IMR-90 (cell line): ENCODE measurements around the gene TMC7. TPM values are rescaled to one million over a fixed set of nuclear protein-coding genes. Genes with fewer than 3 reads are reported as not detected.

ENCODE experiments used
- ATAC-seq: fragments of 200-7000 bp; cut with Tn5 transposase; 2 replicates; pipeline ENCODE4 v1.9.1; 2020; ENCODE audit warnings: low read depth, mild to moderate bottlenecking, moderate library complexity
- BruUV-seq: library from RNA; stranded (reverse); fragments of 400-500 nt; replicated peaks from 2 replicates; lab custom pipeline; 2021; lab: Mats Ljungman, UMichigan
- CTCF ChIA-PET: fragments of 300-600 bp; formaldehyde crosslinking; extraction: SDS; loops from one replicate; lab custom pipeline; 2021; ENCODE audit warnings: antibody characterized with exemption; lab: Yijun Ruan, JAX
- POLR2A ChIA-PET: fragments of 300-600 bp; sonication (Branson Sonifier 250); formaldehyde crosslinking; loops from one replicate; lab custom pipeline; 2022; ENCODE audit warnings: antibody characterized with exemption; ENCODE audit not compliant: unreplicated experiment; lab: Charles Lee
- DNase-seq: peaks from one replicate; pipeline ENCODE4 v3.0.0; 2013
- H2AFZ ChIP-seq: replicated peaks from 2 replicates; pipeline ENCODE3; 2013; ENCODE audit warnings: low read length, mild to moderate bottlenecking; ENCODE audit not compliant: poor library complexity
- H2AK5ac ChIP-seq: 2 replicates; pipeline ENCODE4 v1.6.1; 2013; ENCODE audit warnings: low read depth, low read length, inconsistent platforms
- H2AK9ac ChIP-seq: replicated peaks from 2 replicates; pipeline ENCODE3; 2013; ENCODE audit warnings: mild to moderate bottlenecking, low read depth, low read length, moderate library complexity; ENCODE audit not compliant: poor library complexity
- H2BK120ac ChIP-seq: 2 replicates; pipeline ENCODE4 v1.6.1; 2013; ENCODE audit warnings: low read depth, low read length, inconsistent platforms
- H2BK15ac ChIP-seq: 3 replicates; pipeline ENCODE4 v1.6.1; 2013; ENCODE audit warnings: low read depth, low read length, inconsistent platforms
- H2BK20ac ChIP-seq: 2 replicates; pipeline ENCODE4 v1.6.1; 2013; ENCODE audit warnings: low read depth, mild to moderate bottlenecking, inconsistent platforms, low read length, moderate library complexity
- H2BK5ac ChIP-seq: 2 replicates; pipeline ENCODE4 v1.6.1; 2013; ENCODE audit warnings: mild to moderate bottlenecking, low read depth, low read length, inconsistent platforms; ENCODE audit not compliant: poor library complexity, severe bottlenecking
- H3K14ac ChIP-seq: replicated peaks from 2 replicates; pipeline ENCODE4 v1.6.1; 2013; ENCODE audit warnings: low read depth, low read length, inconsistent platforms
- H3K18ac ChIP-seq: 2 replicates; pipeline ENCODE4 v1.6.1; 2013; ENCODE audit warnings: low read depth, low read length, control low read depth
- H3K23ac ChIP-seq: 2 replicates; pipeline ENCODE4 v1.6.1; 2013; ENCODE audit warnings: low read depth, low read length, inconsistent platforms
- H3K27ac ChIP-seq: 2 replicates; pipeline ENCODE4 v1.5.1; 2013; ENCODE audit warnings: mild to moderate bottlenecking, control low read depth, low read length; ENCODE audit not compliant: insufficient read depth
- H3K27me3 ChIP-seq: 2 replicates; pipeline ENCODE4 v1.6.1; 2013; ENCODE audit warnings: low read length; ENCODE audit not compliant: control insufficient read depth, insufficient read depth
- H3K36me3 ChIP-seq: 2 replicates; pipeline ENCODE4 v1.6.1; 2013; ENCODE audit warnings: low read length, mixed read lengths; ENCODE audit not compliant: control insufficient read depth, insufficient read depth
- H3K4ac ChIP-seq: 2 replicates; pipeline ENCODE4 v1.6.1; 2013; ENCODE audit warnings: low read depth, low read length, inconsistent platforms
- H3K4me1 ChIP-seq: 2 replicates; pipeline ENCODE4 v1.6.1; 2013; ENCODE audit warnings: low read length, mixed read lengths; ENCODE audit not compliant: control insufficient read depth, insufficient read depth
- H3K4me2 ChIP-seq: 2 replicates; pipeline ENCODE4 v1.6.1; 2013; ENCODE audit warnings: low read depth, mild to moderate bottlenecking, control low read depth, low read length, moderate library complexity
- H3K4me3 ChIP-seq: 2 replicates; pipeline ENCODE4 v1.5.1; 2013; ENCODE audit warnings: low read depth, mild to moderate bottlenecking, control low read depth, low read length, moderate library complexity; ENCODE audit not compliant: insufficient read depth
- H3K56ac ChIP-seq: 2 replicates; pipeline ENCODE4 v1.6.1; 2013; ENCODE audit warnings: low read length, inconsistent platforms; ENCODE audit not compliant: insufficient read depth; ENCODE audit errors: extremely low read depth
- H3K79me1 ChIP-seq, 2 experiments: 2 replicates each; pipeline ENCODE4 v1.6.1; 2013; ENCODE audit warnings: low read length in 2 of 2, inconsistent platforms in 1 of 2, low read depth in 1 of 2
- H3K9ac ChIP-seq: 2 replicates; pipeline ENCODE4 v1.6.1; 2013; ENCODE audit warnings: low read depth, low read length, control low read depth
- H3K9me1 ChIP-seq: 2 replicates; pipeline ENCODE4 v1.6.1; 2013; ENCODE audit warnings: low read length, inconsistent platforms; ENCODE audit not compliant: insufficient read depth
- H3K9me3 ChIP-seq: 2 replicates; pipeline ENCODE4 v1.6.1; 2013; ENCODE audit warnings: low read length; ENCODE audit not compliant: control insufficient read depth, insufficient read depth
- H4K20me1 ChIP-seq: 2 replicates; pipeline ENCODE4 v1.6.1; 2013; ENCODE audit warnings: low read length, inconsistent platforms; ENCODE audit not compliant: insufficient read depth
- H4K5ac ChIP-seq: 2 replicates; pipeline ENCODE4 v1.6.1; 2013; ENCODE audit warnings: mild to moderate bottlenecking, low read depth, low read length, control low read depth
- H4K8ac ChIP-seq, 2 experiments: 2 replicates each; pipeline ENCODE4 v1.6.1; 2013; ENCODE audit warnings: low read depth in 2 of 2, low read length in 2 of 2, control low read depth in 1 of 2, inconsistent platforms in 1 of 2
- H4K91ac ChIP-seq: 2 replicates; pipeline ENCODE4 v1.6.1; 2013; ENCODE audit warnings: low read depth, low read length, inconsistent platforms; ENCODE audit not compliant: insufficient read depth
- BHLHE40 ChIP-seq: fragments of 150-350 bp; IDR thresholded peaks from 2 replicates; pipeline ENCODE4 v1.6.1; 2016; ENCODE audit warnings: mild to moderate bottlenecking, low read depth, low read length
- CEBPB ChIP-seq: IDR thresholded peaks from 2 replicates; pipeline ENCODE4 v1.6.1; 2012; ENCODE audit warnings: low read depth, low read length, improper control_type of control experiment
- CHD1 ChIP-seq: IDR thresholded peaks from 2 replicates; pipeline ENCODE4 v1.6.1; 2012; ENCODE audit warnings: low read depth, low read length, improper control_type of control experiment
- CTCF ChIP-seq: conservative IDR thresholded peaks from 2 replicates; pipeline ENCODE4 v1.5.1; 2012; ENCODE audit warnings: mild to moderate bottlenecking, low read depth, low read length, improper control_type of control experiment
- ELK1 ChIP-seq: fragments of 150-350 bp; IDR thresholded peaks from 2 replicates; pipeline ENCODE4 v1.6.1; 2016; ENCODE audit warnings: low read depth, mild to moderate bottlenecking, low read length, moderate library complexity, borderline replicate concordance
- FOS ChIP-seq: fragments of 150-350 bp; IDR thresholded peaks from 2 replicates; pipeline ENCODE4 v1.6.1; 2016; ENCODE audit warnings: low read depth, low read length
- MAFK ChIP-seq: IDR thresholded peaks from 2 replicates; pipeline ENCODE4 v1.6.1; 2012; ENCODE audit warnings: low read depth, low read length, improper control_type of control experiment
- MAZ ChIP-seq: IDR thresholded peaks from 2 replicates; pipeline ENCODE4 v1.6.1; 2012; ENCODE audit warnings: low read depth, mild to moderate bottlenecking, low read length, improper control_type of control experiment, moderate library complexity, borderline replicate concordance
- MXI1 ChIP-seq: IDR thresholded peaks from 2 replicates; pipeline ENCODE4 v1.6.1; 2012; ENCODE audit warnings: low read depth, mild to moderate bottlenecking, low read length, moderate library complexity, borderline replicate concordance
- NFE2L2 ChIP-seq: fragments of 150-350 bp; IDR thresholded peaks from 2 replicates; pipeline ENCODE4 v1.6.1; 2016; ENCODE audit warnings: low read depth, mild to moderate bottlenecking, low read length
- POLR2A ChIP-seq: IDR thresholded peaks from 2 replicates; pipeline ENCODE4 v1.6.1; 2012; ENCODE audit warnings: mild to moderate bottlenecking, low read depth, low read length
- RAD21 ChIP-seq: IDR thresholded peaks from 2 replicates; pipeline ENCODE4 v1.6.1; 2012; ENCODE audit warnings: low read length, improper control_type of control experiment
- RCOR1 ChIP-seq: IDR thresholded peaks from 2 replicates; pipeline ENCODE4 v1.6.1; 2012; ENCODE audit warnings: mild to moderate bottlenecking, low read length, improper control_type of control experiment; ENCODE audit not compliant: insufficient replicate concordance
- RFX5 ChIP-seq: IDR thresholded peaks from 2 replicates; pipeline ENCODE4 v1.8.0; 2012; ENCODE audit warnings: low read depth, mild to moderate bottlenecking, low read length, moderate library complexity
- SMC3 ChIP-seq: fragments of 150-350 bp; IDR thresholded peaks from 2 replicates; pipeline ENCODE4 v1.6.1; 2016; ENCODE audit warnings: low read depth, mild to moderate bottlenecking, antibody characterized with exemption, low read length, moderate library complexity
- USF2 ChIP-seq: fragments of 150-350 bp; IDR thresholded peaks from 2 replicates; pipeline ENCODE4 v1.6.1; 2017; ENCODE audit warnings: mild to moderate bottlenecking, antibody characterized with exemption, low read length, low read depth
- WGBS, 2 experiments: methylation state at CpG; one replicate each; pipeline versions ENCODE4 v1.1.5 to v1.1.7; 2013; ENCODE audit warnings: missing lambda C conversion rate in 2 of 2; ENCODE audit not compliant: insufficient read length in 1 of 2; ENCODE audit errors: extremely low coverage in 2 of 2; 5-methylcytosine and 5-hydroxymethylcytosine counted together
- dilution Hi-C: fragments of 300-500 bp; cut with HindIII; formaldehyde crosslinking; loops from one replicate; pipeline ENCODE4 v1.14.3; 2018; ENCODE audit warnings: low sequenced_read_pairs; ENCODE audit not compliant: unreplicated experiment
- in situ Hi-C: fragments of 300-500 bp; cut with MboI; formaldehyde crosslinking; loops from 3 replicates; pipeline ENCODE4 v1.14.3; 2019; ENCODE audit warnings: low sequenced_read_pairs, inconsistent platforms, mixed read lengths
- intact Hi-C: fragments of 100-400 bp; cut with micrococcal nuclease; formaldehyde crosslinking; loops from 2 replicates; pipeline ENCODE4 v1.10.0; 2022
- polyA plus RNA-seq, 3 experiments: library from polyadenylated mRNA; depleted of rRNA; stranded (reverse); fragments of >200 nt; gene quantifications; 2 replicates each; pipeline ENCODE4 v1.2.3, GENCODE V29; 2012; ENCODE audit warnings: low replicate concordance in 1 of 3
- total RNA-seq: library from RNA; depleted of rRNA; stranded (reverse); fragments of >200 nt; gene quantifications from 2 replicates; pipeline ENCODE4 v1.2.3, GENCODE V29; 2012

Gene TMC7
- total and polyA plus RNA-seq, 2 of the 4 experiments (the other 2 are of a cell fraction) = 0.27 to 0.36 TPM

- Histone ChIP-seq H2AK5ac (no peak overlapping the region), H3K4me2 (no peak overlapping the region), H3K9me1 (no peaks in the 10 kb centered on the region), H3K4me1 (no peaks in the 10 kb centered on the region), H3K23ac (no peak overlapping the region), H3K27me3 (no peaks in the 10 kb centered on the region), H4K5ac (no peak overlapping the region), H3K4ac (no peak overlapping the region), H2BK15ac (no peak overlapping the region), H3K36me3 (no peaks in the 10 kb centered on the region), H2AFZ (no peak overlapping the region), H4K8ac (no peak overlapping the region), H2BK120ac (no peak overlapping the region), H3K27ac (no peak overlapping the region), H3K18ac (no peak overlapping the region), H4K91ac (no peak overlapping the region), H3K4me3 (no peak overlapping the region), H3K79me1 (no peaks in the 10 kb centered on the region), H3K14ac (no peak overlapping the region), H2AK9ac (no peak overlapping the region), H3K9me3 (no peaks in the 10 kb centered on the region), H4K20me1 (no peaks in the 10 kb centered on the region), H3K9ac (no peak overlapping the region), H2BK20ac (no peak overlapping the region), H3K56ac (no peak overlapping the region), H2BK5ac (no peak overlapping the region)
- TF ChIP-seq RCOR1 = no peak
- no peak for TF ChIP-seq RFX5
- no peak for TF ChIP-seq FOS
- no peak for TF ChIP-seq MXI1
- no peak for TF ChIP-seq MAFK
- no peak for TF ChIP-seq MAZ
- no peak for TF ChIP-seq NFE2L2
- no peak for TF ChIP-seq CEBPB
- TF ChIP-seq POLR2A = no peak
- TF ChIP-seq SMC3 = no peak
- TF ChIP-seq RAD21 = no peak
- TF ChIP-seq BHLHE40 = no peak
- TF ChIP-seq ELK1 = no peak
- TF ChIP-seq CHD1 = no peak
- no peak for TF ChIP-seq CTCF
- TF ChIP-seq USF2 = no peak
- ATAC-seq = no peak
- dilution Hi-C loops = no loop called here
- BruUV-seq = no TSS peak
- CTCF ChIA-PET = no interaction called here
- POLR2A ChIA-PET = no interaction called here
- DNase-seq = no peak
- in situ Hi-C loops = no loop called here
- intact Hi-C loops = no loop called here
- no CpG with 5 or more reads among the region's 2 CpGs for WGBS, 2 experiments
These were observed 62.3 kb downstream of the TMC7 start for GRCh38 chr16:19046062-19046461.
